Measurements from ENCODE around the gene TCP1. TPM values are rescaled to one million over a fixed set of nuclear protein-coding genes. Genes with fewer than 3 reads are reported as not detected.

TCP1 gene
- total RNA-seq, 1 donor from 2014 or later, result 112 TPM

DNA sequence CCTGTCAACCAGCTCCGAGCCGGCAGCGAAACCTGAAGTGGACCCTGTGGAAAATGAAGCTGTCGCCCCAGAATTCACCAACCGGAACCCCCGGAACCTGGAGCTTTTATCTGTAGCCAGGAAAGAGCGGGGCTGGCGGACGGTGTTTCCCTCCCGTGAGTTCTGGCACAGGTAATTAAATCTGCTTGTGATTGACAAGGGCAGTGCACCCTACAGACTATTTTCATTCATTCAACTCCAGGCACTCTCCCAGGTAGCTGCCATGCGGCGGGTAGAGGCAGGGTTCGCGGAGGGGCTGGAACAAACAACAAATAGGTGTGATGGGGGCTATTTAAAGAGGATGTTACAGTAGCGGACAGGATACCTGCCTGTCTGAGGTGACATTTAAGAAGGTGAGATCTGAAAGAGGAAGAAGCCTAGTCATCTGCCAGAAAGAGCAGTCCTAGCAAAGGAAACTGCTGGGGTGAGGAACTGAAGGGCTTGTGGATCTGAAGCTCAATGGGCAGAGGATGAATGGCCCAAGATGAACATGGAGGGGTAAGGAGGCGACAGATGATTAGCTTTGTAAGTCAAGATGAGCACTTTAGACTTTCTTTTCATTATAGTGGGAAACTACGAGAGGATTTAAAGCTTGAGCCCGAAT, 1.7 kb upstream of the TCP1 start:
- no peaks in the 10 kb centered on the region for H3K27me3 ChIP-seq (ENCODE audit: low read depth)
- H3K4me1 ChIP-seq, result peaks cover 42% of the 10 kb centered on the region
- DNase-seq (no peak), ATAC-seq (no peak)
- H3K27ac ChIP-seq, result peak overlapping the region; percentile 91
- peak overlapping the region; percentile 99 for H3K4me3 ChIP-seq
- H3K9me3 ChIP-seq, result no peaks in the 10 kb centered on the region
- TF ChIP-seq, protein P1, sequence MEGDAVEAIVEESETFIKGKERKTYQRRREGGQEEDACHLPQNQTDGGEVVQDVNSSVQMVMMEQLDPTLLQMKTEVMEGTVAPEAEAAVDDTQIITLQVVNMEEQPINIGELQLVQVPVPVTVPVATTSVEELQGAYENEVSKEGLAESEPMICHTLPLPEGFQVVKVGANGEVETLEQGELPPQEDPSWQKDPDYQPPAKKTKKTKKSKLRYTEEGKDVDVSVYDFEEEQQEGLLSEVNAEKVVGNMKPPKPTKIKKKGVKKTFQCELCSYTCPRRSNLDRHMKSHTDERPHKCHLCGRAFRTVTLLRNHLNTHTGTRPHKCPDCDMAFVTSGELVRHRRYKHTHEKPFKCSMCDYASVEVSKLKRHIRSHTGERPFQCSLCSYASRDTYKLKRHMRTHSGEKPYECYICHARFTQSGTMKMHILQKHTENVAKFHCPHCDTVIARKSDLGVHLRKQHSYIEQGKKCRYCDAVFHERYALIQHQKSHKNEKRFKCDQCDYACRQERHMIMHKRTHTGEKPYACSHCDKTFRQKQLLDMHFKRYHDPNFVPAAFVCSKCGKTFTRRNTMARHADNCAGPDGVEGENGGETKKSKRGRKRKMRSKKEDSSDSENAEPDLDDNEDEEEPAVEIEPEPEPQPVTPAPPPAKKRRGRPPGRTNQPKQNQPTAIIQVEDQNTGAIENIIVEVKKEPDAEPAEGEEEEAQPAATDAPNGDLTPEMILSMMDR (IDR thresholded peaks at IDR 0.05), result no peak
- intact Hi-C loops (cut with DNase I), result no loop called here
- peaks cover 51% of the 10 kb centered on the region for H3K36me3 ChIP-seq

DNA sequence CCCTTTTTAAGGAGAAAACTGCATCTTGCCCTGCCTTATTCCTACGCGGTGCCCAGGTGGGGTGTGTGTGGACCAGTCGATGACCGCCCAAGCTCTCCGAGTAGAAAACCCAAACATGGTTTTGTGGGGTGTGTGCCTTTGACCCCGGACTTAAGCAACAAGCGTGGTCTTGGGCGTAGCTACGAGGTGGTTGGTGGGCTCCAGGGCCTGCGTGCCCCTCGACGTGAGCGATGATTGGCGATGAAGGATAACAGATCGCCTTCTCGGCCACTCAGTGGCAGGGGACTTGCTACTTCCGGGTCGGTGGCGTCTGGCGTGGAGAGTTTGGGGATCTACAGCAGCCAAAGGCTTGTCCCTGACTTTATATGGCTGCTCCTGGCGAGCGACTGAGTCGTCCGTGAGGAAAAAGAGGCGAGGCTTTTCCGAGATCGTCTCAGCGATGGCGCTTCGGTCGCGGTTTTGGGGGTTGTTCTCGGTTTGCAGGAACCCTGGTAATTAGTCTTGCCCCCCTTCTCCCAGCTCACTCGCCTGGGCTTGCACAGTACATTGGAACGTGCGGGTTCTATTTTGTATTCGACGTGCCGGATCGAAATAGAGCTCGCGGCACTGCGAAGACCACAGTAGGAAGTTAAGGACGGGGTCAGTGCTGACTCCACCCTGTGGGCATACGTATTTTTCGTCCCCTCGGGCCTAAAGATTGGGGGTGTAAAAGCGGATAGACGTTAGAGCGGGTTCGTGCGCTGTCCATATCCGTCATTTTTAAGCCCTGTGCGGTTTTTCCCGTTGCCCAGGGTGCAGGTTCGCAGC, 950 bp upstream of the TCP1 start, which contains the start of gene MRPL18:
Gene MRPL18, plus strand, starts transcription at position 319 of the 807 bp plus-strand sequence. Its CDS starts 121 bp downstream, at position 440.
- intact Hi-C loops (cut with DNase I), result no loop called here
- Histone ChIP-seq H3K36me3 (peaks cover 55% of the 10 kb centered on the region), H3K4me1 (peaks cover 46% of the 10 kb centered on the region), H3K9me3 (no peaks in the 10 kb centered on the region), H3K27ac (peak within 1 kb of the TSS; percentile 91), H3K27me3 (ENCODE audit: low read depth) (no peaks in the 10 kb centered on the region), H3K4me3 (peak within 1 kb of the TSS; percentile 99)
- ATAC-seq (peak; percentile 94 to 95), DNase-seq (peak; percentile 95)
- TF ChIP-seq, protein P1 (IDR thresholded peaks at IDR 0.05), result no peak

DNA sequence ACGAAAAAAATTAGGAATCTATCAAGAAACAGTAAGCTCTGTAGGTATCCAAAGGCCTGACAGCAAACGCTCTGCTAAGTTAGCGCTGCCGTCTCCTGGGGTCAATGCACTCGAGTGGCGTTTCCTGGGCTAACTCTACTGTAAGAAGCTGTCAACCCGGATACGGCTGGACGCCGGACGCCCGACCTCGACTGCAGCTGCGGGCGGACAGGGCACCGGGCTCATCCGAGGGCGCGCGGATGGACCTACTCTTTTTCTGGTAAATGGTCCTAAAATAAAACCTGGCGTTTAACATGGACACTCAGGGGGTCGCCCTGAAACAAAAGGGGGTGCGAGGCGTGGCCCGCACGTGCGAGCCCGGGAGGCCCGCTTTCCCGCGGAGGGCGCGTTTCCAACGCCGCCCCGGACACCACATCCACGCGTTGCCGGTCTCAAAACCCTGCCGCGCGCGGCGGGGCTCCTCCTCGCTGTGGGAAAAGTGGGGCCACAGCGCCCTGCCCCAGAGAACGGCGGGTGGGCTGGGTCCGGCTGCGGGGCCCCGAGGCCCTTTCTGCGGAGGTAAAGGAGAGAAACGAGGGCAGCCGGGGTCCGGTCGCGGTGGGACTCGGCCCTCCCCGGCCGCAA, 537 bp downstream of the TCP1 start:
- DNase-seq (peak; percentile 63), ATAC-seq (peak; percentile 14 to 22)
- intact Hi-C loops (cut with DNase I), result no loop called here
- H3K4me3 ChIP-seq, result peak overlapping the region; percentile 99
- H3K4me1 ChIP-seq, result peaks cover 46% of the 10 kb centered on the region
- peak overlapping the region; percentile 91 for H3K27ac ChIP-seq
- no peaks in the 10 kb centered on the region for H3K9me3 ChIP-seq
- H3K36me3 ChIP-seq, result peaks cover 58% of the 10 kb centered on the region
- H3K27me3 ChIP-seq (ENCODE audit: low read depth), result no peaks in the 10 kb centered on the region
- TF ChIP-seq, protein P1 (IDR thresholded peaks at IDR 0.05), result no peak

DNA sequence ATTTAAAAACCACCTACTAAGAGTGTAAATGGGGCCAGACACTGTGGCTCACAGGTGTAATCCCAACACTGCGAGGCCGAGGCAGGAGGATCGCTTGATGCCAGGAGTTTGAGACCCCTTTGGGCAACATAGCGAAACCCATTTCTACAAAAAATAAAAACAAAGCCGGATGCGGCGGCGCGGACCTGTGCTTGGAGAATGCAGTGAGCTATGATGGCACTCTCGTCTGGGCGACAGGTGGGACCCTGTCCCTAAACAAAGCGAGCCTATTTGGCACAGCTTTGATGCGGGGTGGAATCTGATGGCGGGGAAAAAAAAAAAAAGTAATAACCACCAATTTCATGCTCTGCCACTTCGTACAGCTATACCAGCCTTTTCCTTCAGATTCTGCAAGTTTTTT, 1.1 kb downstream of the TCP1 start:
- no peak for ATAC-seq

DNA sequence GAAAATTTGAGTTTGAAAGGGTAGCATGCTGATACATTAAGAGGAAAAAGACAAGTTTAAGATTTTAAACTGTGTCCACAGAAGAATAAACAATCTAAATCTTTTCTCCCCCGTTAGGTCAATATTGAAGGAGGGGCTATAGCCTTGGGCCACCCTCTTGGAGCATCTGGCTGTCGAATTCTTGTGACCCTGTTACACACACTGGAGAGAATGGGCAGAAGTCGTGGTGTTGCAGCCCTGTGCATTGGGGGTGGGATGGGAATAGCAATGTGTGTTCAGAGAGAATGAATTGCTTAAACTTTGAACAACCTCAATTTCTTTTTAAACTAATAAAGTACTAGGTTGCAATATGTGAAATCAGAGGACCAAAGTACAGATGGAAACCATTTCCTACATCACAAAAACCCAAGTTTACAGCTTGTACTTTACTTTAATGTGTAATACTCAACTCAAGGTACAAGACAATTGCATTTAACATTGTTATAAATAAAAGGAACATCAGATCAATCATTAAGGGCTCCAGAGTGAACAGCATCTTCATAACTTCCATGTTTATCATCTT, 10.8 kb downstream of the TCP1 start:
- intact Hi-C loops (cut with DNase I), result no loop called here
- no peak for ATAC-seq
- TF ChIP-seq, protein P1 (IDR thresholded peaks at IDR 0.05), result no peak
- Histone ChIP-seq H3K27me3 (ENCODE audit: low read depth) (no peaks in the 10 kb centered on the region), H3K4me1 (no peaks in the 10 kb centered on the region), H3K9me3 (no peaks in the 10 kb centered on the region), H3K36me3 (peaks cover 93% of the 10 kb centered on the region), H3K27ac (no peak overlapping the region), H3K4me3 (no peak overlapping the region)
- no peak for DNase-seq

More for the DNA sequence above, 1.1 kb downstream of the TCP1 start:
- intact Hi-C loops (cut with DNase I), result no loop called here
- peak overlapping the region; percentile 99 for H3K4me3 ChIP-seq
- peaks cover 46% of the 10 kb centered on the region for H3K4me1 ChIP-seq
- no peak for DNase-seq
- H3K27me3 ChIP-seq (ENCODE audit: low read depth), result no peaks in the 10 kb centered on the region
- H3K36me3 ChIP-seq, result peaks cover 58% of the 10 kb centered on the region
- no peaks in the 10 kb centered on the region for H3K9me3 ChIP-seq
- H3K27ac ChIP-seq, result no peak overlapping the region
- TF ChIP-seq, protein P1 (IDR thresholded peaks at IDR 0.05), result no peak

Data from lower lobe of right lung (tissue), 2 donors.